G401 (cell line): ENCODE data around the gene LZIC. TPM values are rescaled to one million over a fixed set of nuclear protein-coding genes. Genes with fewer than 3 reads are reported as not detected.

Source experiments
- DNase-seq: peaks from one replicate; pipeline ENCODE4 v3.0.0-alpha.2; 2015; ENCODE audit warnings: low spot score
- in situ Hi-C: cut with HindIII; loops from 2 replicates; pipeline ENCODE4 v1.10.0; 2016; ENCODE audit warnings: low sequenced_read_pairs, mixed read lengths
- total RNA-seq: library from RNA; depleted of rRNA; stranded (reverse); fragments of >200 nt; shearing (Covaris generic); gene quantifications from 2 replicates; pipeline ENCODE4 v1.2.3, GENCODE V29; 2014

The LZIC gene
- total RNA-seq, 1 experiment from 2014 or later, result 45.7 TPM

DNA sequence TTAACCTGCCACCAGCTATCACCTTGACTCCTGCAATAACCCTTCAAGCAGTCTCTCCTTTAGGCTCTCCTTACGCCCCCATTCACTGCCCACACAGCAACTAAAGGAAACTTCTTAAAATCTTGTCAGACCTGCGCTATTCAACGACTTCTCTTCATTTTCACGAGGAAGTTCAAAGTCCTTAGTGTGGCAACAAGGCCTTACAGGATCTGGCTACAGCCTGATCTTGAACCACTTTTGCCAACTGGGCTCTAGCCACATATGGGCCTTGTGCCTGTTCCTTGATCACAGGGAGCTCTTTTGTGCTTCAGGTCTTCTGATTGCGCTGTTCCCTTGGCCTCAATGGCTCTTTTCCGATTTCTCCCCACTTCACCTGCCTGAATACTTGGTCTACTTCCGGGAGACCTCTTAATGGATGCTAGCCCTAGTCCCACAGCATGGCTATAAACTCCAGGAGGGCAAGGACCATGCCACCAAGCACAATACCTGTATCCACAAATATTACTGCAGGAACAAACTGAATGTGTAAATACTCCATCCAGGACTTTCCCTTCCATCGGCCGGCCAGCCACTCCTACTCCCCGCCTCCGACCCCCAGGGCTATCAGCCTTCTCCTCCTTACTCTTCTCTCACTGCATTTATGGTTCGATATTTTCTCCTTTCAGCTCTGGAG is 30.8 kb downstream of the LZIC start:
- in situ Hi-C loops, result no loop called here
- no peak for DNase-seq

DNA sequence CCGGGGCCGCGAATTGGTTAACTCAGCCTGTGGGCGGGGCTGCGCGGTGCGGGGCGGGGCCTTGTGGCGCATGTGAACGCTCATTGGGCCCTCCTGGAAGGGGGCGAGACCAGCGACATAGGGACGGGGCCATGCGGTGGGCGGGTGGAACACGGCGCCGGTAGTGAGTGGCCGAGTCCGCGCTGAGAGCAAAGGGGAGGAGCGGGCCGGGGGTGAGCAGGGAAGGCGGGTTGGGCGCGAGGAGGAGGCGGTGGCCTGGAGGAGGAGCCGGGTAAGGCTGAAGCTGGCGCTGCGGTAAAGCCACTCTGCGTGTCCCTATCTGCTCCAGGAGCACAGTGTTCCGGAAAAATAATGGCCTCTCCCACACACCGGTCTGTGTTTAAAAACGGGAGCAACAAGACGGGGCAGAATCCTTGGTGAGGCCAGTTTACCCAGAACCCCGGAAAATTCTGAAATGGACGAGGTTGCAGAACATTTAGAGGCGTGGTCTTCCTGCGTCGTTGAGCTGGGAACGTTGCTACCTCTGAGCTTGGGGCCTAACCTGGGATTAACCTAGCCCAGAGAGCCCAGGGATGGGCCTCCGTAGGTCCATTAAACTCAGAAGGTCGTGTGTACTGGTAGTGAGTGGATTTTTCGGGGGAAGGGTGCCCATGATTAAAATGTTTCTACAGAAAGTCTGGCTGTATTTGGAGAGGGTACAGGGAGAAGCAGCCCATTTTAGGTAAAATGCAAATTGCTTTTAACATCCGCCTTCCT is 32.6 kb downstream of the LZIC start:
- in situ Hi-C loops, result no loop called here
- peak; percentile 100 for DNase-seq

DNA sequence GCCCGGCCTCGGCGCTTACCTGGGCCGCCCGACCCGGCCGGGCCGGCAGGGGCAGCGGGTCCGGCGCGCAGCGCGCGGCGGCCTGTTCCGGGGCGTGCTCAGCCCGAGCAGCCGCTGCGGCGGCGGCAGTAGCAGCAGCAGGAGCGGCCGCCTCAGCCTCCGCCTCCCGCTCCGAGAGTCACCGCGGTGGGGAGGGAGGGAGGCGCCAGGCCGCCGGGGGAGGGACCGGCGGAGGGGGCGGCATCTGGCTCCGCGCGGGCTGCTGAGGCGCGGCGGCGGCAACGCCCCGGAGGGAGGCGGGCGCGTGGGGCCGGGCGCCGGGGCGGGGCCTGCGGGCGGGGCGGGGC is 33.1 kb downstream of the LZIC start, which contains the start of gene CTNNBIP1:
Gene CTNNBIP1 (minus strand): TSS at position 194 of the 347 bp plus-strand sequence. CDS start 38,205 bp downstream, outside the sequence.
- no peak for DNase-seq
- in situ Hi-C loops, result no loop called here

DNA sequence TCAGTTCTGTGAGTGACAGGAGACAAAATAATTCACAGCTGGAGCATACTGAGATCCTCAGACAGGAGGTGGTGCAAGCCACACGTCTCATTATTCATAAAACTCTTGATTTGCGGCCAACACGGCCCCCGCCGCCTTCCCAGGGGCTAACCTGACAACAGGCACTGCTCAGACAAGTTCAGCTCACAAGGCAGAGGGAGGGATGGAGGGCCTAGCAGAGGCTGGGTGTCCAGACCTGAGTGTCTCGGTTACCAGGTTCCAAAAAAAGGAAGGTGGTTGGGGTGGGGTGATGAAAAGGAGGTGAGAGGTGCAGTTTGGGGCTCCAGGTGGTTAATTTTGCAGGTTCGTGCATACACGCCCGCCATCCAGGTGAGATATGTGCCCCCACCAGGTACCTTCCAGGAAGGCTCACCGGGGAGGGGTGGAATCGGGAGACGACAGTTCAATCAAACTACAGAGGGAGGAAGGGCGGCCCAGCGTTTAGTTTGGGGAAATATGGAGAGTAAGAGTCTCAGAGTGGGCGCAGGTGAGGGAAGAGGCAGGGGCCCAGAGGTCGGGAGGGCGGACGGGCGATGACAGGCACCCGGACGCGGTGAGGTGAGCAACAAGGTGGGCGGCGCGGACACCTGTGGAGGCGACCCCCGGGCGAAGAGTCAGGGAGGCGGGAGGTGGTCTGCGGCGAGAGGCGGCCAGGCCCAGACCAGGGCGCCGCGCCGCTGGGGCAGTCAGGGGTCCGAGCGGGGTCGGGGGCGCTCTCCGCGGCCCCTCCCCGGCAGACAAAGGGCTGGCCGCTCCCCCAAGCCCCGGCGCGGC is 33.8 kb downstream of the LZIC start:
- peak; percentile 37 for DNase-seq

DNA sequence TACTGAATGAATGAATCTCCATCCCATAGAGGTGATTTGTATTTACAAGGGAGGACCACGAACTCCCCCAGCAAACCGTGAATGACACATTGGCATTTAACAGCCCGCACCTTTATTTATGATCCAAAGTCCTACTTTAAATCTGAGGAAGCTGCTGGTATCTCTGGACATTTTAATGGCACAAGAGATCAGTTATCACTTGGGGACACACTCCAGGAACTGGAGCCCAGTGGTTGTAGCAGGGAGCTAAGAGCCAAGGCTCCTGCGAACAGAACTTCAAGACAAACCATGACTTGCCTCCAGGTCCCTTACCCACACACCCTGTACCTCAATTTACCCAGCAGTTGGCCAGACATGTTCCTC is 34.3 kb downstream of the LZIC start:
- no peak for DNase-seq

More for the DNA sequence above, 33.8 kb downstream of the LZIC start:
- in situ Hi-C loops, result no loop called here

DNA sequence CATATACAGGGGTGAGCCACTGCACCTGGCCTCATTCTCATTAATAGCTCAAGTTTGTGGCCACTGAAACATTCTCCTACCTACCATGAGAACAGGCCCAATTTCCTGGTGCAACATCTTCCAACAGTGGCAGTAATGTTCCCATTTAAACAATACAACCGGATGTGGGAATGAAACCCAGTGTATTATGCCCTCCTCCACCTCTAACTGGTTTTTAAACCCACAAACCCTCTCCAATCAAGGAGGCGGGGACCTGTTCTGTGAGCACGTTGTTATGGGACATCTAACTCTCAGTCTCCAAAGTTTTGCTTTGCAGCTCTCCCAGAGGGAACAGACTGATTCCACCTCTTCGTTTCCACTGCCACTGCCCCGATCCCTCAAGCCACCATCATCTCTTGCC is 35.8 kb downstream of the LZIC start:
- in situ Hi-C loops, result no loop called here
- DNase-seq, result no peak

More for the DNA sequence above, 34.3 kb downstream of the LZIC start:
- in situ Hi-C loops, result no loop called here

DNA sequence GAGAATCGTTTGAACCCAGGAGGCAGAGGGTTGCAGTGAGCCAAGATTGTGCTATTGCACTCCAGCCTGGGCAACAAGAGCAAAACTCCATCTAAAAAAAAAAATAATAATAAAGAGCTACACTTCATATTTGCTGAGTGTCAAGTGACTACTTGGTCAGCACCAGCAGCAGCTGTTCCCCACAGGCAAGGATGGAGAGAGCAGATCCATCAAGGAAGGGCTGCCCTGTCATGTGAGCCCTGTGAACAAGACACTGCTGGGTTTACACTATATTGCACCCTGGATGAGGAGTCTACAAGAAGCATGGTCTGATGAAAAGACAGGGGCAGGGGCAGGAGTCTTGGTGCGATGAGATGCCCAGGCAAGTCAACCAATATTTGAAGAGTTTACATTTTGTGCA is 36.7 kb downstream of the LZIC start:
- in situ Hi-C loops, result no loop called here
- no peak for DNase-seq

DNA sequence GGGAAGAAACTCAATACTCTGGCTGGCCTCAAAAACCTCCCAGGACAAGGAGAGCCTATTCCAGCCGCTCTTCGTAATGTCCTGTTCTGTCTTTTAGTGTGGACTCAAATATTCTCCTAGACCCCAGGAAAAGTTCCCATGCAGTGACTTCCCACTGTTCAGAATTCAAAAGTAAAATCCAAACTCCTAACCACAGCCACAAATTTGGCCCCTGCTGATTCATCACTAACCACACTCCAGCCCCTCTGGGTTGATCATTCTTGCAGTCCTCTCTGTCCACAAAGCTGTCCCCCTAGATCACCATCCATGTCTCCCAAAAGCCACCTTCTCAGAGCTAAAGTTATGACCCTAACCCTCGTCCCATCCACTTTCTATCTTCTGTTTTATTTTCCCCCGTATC is 38.2 kb downstream of the LZIC start:
- DNase-seq, result no peak
- in situ Hi-C loops, result no loop called here

DNA sequence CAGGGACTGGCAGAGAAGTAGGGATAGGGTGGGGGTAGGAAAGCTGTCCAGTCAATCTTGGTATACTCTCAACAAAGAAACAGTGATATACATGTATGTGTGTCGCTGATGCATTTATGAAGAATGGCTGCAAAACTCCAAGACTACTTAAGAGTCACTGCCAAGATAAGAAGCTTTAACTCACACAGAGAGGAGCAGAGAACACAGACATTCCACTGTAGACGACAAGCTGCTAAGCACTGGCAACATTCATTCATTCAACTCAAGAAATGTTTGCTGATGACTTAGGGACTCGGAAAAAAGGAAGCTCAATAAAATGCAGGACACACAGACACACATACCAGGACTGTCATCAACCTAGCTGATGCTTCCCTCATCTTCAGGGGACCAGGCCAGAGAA is 38.6 kb downstream of the LZIC start:
- in situ Hi-C loops, result no loop called here
- no peak for DNase-seq

DNA sequence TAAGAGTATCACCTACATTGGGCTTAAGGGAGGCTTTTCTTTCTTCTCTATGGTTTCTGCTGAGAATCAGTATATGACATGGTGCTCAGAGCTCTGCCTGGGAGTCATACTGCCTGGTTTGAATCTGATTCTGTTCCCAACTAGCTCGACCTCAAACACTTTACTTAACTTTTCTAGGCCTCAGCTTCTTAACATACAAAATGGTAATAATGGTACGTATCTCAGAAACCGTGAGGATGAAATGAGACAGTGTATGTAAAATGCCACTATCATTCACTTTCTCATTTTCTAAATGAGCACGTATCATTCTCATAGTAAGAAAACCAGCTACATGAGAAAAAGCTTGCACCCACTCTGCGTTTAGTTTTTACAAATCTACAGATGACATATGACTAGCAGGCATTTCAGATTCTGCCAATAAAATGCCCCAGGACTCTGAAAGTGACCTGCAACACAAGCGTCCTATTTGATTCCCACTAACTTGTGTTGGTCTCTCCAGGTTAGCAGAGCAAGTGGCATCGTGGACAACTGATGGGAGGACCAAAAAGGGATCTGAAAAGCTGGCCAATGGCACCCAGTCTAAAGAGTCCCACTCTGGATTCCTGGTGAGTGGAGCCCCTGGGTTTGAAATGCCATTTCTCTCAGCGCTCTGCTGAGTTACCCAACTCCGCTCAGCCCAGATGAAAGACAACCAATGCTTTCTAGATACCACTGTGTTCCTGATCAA is 39.2 kb downstream of the LZIC start:
- in situ Hi-C loops, result no loop called here
- DNase-seq, result no peak

DNA sequence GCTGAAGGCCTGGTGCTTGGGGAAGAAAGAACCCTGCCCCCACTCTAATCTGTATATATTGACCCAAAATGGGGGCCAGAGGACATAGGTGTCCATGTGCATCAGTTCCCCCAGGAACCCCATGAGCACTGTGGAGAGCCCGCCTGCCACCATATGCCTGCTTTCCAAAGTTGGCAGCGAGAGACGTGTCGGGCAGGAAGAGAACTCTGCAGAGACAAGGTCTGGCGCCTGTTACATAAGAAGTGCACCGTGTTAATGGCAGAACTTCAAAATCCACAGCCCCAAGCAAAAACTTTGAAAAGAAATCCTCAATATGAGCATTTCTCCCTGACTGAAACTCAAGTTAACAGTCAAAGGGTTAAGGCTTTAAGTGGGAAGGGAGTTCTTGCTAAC is 41.1 kb downstream of the LZIC start:
- peak; percentile 95 for DNase-seq
- in situ Hi-C loops, result no loop called here

DNA sequence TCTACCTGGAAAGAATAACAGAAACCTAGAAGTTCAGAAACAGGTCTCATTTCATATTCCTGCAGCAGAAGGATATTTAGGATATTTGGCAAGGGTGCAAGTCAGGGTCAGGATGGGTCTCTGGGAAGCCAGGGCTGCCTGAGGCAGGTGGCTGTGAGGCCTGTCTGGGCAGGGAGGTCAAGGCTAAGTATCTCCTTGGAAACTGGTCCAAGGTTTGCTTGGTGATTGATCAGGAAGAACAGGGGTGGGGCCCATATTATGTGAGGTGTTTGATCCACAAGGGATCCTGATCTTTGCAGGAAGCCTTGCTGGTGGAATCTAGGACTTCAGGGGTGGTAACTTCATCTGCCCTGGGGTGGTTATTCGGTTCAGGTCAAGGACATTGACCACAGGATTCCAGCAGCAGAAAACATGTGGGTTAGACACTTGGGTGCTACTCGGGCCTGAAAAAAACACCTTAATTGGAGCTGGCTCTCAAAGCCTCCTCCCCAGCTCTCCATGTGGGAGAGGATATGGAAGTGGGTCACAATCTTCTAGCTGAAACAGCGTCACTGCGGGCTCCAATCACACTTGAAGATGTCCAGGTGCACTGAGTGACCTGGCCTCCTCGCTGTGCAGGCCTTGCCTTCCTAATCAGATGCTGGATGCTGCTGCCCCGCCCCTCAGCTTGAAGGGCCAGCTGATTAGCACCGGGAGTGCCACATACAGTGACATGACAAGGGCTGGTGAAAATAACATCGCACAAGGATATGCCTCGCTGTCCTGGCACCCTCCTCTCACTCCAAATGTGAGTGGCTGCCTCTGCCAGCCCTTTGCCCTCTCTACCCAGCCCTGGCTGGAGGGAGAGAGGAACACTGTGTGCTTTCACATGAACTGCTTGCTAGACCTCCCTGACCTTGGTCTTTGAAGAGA is 41.8 kb downstream of the LZIC start:
- peak; percentile 90 for DNase-seq
- in situ Hi-C loops, result no loop called here

DNA sequence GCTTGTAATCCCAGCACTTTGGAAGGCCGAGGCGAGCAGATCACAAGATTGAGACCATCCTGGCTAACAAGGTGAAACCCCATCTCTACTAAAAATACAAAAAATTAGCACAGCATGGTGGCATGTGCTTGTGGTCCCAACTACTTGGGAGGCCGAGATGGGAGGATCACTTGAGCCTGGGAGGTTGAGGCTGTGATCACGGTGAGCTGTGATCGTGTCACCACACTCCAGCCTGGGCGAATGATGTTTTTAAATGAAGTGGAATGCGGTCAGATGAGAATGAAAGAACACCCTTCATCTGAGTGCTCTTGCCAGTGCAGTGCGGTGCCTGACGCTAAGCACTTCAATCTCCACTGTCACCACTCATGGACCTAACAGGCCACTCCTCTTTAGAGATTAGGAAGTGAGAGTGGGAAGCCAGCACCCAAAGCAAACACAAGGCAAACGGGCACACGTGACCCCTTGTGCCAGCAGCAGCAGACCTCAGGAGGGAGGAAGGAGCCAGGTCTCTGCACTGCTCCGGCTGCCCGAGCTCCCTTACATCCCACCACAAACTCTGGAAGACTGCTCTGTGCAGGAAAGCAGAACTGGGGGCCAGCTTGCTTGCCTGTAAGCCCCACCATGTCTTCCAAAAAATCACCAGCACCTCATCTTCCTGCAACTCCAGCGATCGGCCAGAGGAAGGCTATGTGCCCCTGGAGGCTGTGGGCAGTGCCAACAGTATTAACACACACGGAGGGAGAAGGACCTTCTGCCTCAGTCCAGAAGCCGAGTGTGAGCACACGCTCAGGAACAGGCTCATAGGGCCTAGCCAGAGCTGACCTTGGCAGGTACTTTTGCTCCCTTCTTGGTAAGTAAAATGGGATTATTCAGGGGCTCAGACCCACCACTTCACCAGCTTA is 42.8 kb downstream of the LZIC start:
- DNase-seq, result peak; percentile 74
- in situ Hi-C loops, result no loop called here

DNA sequence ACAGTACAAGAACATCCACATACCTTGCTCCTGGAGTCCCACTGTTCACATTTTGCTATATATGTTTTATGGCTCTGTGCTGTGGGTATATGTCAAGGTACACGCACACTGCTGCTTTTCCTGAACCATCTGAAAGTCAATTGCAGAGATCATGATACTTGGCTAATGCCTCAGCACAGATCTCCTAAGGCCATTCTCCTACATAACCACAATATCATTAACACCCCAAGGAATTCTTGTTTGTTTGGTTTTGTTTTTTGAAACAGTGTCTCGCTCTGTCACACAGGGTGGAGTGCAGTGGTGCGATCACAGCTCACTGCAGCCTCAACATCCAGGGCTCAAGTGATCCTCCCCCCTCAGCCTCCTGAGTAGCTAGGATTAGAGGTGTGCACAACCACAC is 49.1 kb downstream of the LZIC start:
- in situ Hi-C loops, result no loop called here
- DNase-seq, result no peak

DNA sequence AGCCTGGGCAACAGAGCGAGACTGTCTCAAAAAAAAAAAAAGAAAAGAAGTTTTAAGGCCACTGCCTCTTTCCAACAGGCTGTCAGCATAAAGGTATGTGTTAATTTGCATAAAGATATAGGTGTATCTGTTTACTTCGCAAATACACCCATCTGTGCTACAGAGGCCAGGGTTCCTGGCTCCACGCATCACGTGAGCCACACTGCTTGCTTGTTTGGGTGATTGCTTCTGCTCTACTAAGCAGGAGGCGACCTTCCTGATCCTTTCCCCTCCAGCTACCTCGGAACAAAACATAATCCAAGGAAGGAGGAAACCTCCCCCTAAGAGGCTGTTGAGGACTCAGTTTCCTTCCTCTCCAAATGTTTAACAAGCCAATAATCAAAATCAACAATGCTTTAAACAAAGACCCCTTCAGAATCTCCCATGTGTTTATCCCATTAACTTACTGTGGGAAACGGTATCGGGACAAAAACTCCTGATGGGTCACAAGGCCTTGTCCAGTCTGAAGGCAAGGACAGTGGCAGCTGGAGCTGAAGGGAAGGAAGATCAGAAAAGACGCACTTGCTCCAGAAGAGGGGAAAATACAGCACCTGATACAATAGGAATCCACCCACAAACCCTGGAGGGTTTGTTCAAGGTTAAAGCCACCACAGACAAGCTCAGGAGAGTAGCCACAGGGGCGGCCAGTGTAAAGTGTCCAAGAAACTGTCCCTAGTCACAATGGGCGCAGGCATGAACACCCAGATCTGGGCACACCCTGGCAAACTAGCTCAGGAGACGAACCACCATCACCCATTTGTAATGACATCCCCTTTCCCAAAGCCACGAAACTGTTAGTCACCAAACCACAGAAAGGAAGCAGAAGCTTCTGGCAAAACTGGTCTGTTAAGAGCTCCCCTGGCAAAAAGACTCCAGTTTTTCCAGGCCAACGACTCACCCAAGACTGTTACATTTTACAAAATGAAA is 50.3 kb downstream of the LZIC start:
- DNase-seq, result peak; percentile 64
- in situ Hi-C loops, result no loop called here

DNA sequence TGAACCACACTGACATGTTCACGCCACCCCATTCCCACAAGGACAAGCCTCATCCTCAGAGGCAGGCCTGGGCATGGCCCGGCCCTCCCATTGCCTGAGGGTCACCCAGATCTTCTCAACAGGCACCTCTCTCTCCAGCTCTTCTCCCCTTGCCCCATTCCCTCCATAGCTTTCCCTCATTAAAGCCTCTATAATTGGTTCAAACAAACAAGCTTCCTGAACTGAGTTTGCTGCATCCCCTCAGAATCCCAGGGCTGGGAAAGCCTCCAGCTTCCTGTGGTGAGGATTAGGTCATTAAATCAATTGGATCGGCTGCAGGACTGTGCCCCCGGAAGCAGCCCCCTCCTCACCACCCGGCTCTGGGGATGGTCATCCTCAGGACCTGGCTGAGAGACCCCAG is 52.0 kb downstream of the LZIC start:
- in situ Hi-C loops, result no loop called here
- peak; percentile 21 for DNase-seq
